Measurements from ENCODE around the gene SSX2IP. TPM values are rescaled to one million over a fixed set of nuclear protein-coding genes. Genes with fewer than 3 reads are reported as not detected.

Gene SSX2IP
- total and polyA plus RNA-seq, 8 donors: 2.6 to 24.5 (median 10.2) TPM

- H3K4me1 ChIP-seq: peaks cover 0 to 35% (median 19%) of the 10 kb centered on the region in 4 donors
- no peaks in the 10 kb centered on the region for H3K27me3 ChIP-seq
- DNase-seq: no peak
- WGBS, 5 donors: 55 to 86% (median 67%) methylated on average over 1 of the region's 1 CpG
- TF ChIP-seq POLR2A (IDR thresholded peaks at IDR 0.05): no peak
- TF ChIP-seq CTCF (IDR thresholded peaks at IDR 0.05): no peak
- no peak for TF ChIP-seq EP300 (IDR thresholded peaks at IDR 0.05)
- no peak for TF ChIP-seq POLR2AphosphoS5 (IDR thresholded peaks at IDR 0.05)
- H3K9me3 ChIP-seq: no peaks in the 10 kb centered on the region
- H3K27ac ChIP-seq: no peak overlapping the region
- no peak overlapping the region for H3K4me3 ChIP-seq
- H3K36me3 ChIP-seq: no peaks in the 10 kb centered on the region
- intact Hi-C loops (cut with DNase I; ENCODE audit: low total_unique reads): no loop called here
Measured at GRCh38 chr1:84700070-84700469, 9.8 kb upstream of the SSX2IP start.

- DNase-seq: peak in 1 of 2 donors; percentile 71
- peak overlapping the region; percentile 52 to 82 (median 66) for H3K27ac ChIP-seq
Measured at GRCh38 chr1:84698151-84699110, 8.2 kb upstream of the SSX2IP start.

GRCh38 chr1:84693785-84694184 lies 3.5 kb upstream of the SSX2IP start:
- H3K27ac ChIP-seq: no peak overlapping the region
- no peaks in the 10 kb centered on the region for H3K27me3 ChIP-seq
- H3K4me1 ChIP-seq: peaks cover 3 to 44% (median 25%) of the 10 kb centered on the region in 4 donors
- TF ChIP-seq POLR2AphosphoS5 (IDR thresholded peaks at IDR 0.05) (no peak), EP300 (IDR thresholded peaks at IDR 0.05) (no peak), CTCF (IDR thresholded peaks at IDR 0.05) (no peak), POLR2A (IDR thresholded peaks at IDR 0.05) (no peak)
- WGBS, 5 donors: 93 to 100% (median 100%) methylated on average over 1 of the region's 1 CpG
- no peak for DNase-seq
- no peak overlapping the region for H3K4me3 ChIP-seq
- intact Hi-C loops (cut with DNase I; ENCODE audit: low total_unique reads): no loop called here
- H3K36me3 ChIP-seq: no peaks in the 10 kb centered on the region
- no peaks in the 10 kb centered on the region for H3K9me3 ChIP-seq

More at GRCh38 chr1:84698151-84699110, 8.2 kb upstream of the SSX2IP start:
- Histone ChIP-seq H3K9me3 (no peaks in the 10 kb centered on the region), H3K4me3 (no peak overlapping the region), H3K4me1 (peaks cover 0 to 35% (median 19%) of the 10 kb centered on the region in 4 donors), H3K27me3 (no peaks in the 10 kb centered on the region), H3K36me3 (no peaks in the 10 kb centered on the region)
- intact Hi-C loops (cut with DNase I; ENCODE audit: low total_unique reads): no loop called here
- TF ChIP-seq POLR2AphosphoS5 (IDR thresholded peaks at IDR 0.05): peak in 1 of 3 donors; percentile 62
- TF ChIP-seq POLR2A (IDR thresholded peaks at IDR 0.05): no peak
- 31 to 49% (median 41%) methylated on average over 2 of the region's 2 CpGs for WGBS, 5 donors

GRCh38 chr1:84693005-84693404 lies 2.7 kb upstream of the SSX2IP start:
- Histone ChIP-seq H3K36me3 (no peaks in the 10 kb centered on the region), H3K4me1 (peaks cover 3 to 43% (median 25%) of the 10 kb centered on the region in 4 donors), H3K27ac (peak overlapping the region in 3 of 5 donors; percentile 1 to 18 (median 3)), H3K4me3 (no peak overlapping the region), H3K27me3 (no peaks in the 10 kb centered on the region), H3K9me3 (no peaks in the 10 kb centered on the region)
- DNase-seq: peak in 1 of 2 donors; percentile 41
- intact Hi-C loops (cut with DNase I; ENCODE audit: low total_unique reads): no loop called here
- WGBS, 5 donors: 54 to 69% (median 67%) methylated on average over 2 of the region's 2 CpGs
- TF ChIP-seq CTCF (IDR thresholded peaks at IDR 0.05) (no peak), EP300 (IDR thresholded peaks at IDR 0.05) (no peak), POLR2A (IDR thresholded peaks at IDR 0.05) (no peak), POLR2AphosphoS5 (IDR thresholded peaks at IDR 0.05) (no peak)

Data from stomach (tissue), 9 donors.